HS-27A (cell line): ENCODE measurements around the gene GATAD1.
"Not testable (repeated sequence)": the region's sequence is repeated elsewhere in the genome, so short reads cannot be mapped to it uniquely, and the experiment has no call there.

ENCODE experiments used
- DNase-seq: peaks from one replicate; pipeline ENCODE4 v3.0.0-alpha.2; 2012; ENCODE audit warnings: low read depth, missing footprints

Gene GATAD1

GRCh38 chr7:92436612-92437445, 10.5 kb upstream of the GATAD1 start:
- DNase-seq, result no peak

DNA sequence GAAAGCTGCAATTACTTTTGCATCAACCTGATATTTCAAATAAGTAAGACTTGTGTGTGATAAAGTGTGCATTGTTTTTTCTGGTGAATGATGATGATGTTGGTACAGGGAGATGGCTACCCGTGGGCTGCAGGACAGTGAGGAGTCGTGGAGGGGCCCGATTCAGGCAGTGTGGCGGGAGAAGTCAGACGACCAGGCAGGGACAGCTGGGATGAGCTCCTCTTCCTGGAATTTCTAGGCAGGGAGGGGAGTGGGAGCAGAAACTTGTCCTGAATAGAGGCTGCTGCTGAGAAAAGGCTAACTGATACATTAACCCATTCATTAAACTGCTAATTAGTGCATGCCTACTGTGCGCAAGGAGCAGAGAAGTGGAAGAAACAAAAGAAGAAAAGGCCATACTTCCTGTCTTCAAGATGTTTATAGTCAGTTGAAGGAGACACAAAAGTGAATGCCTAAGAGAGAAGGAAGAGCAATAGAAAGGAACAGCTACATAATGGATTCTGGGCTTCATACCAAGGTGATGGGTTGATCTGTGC, 9.3 kb upstream of the GATAD1 start:
- DNase-seq, result no peak

DNA sequence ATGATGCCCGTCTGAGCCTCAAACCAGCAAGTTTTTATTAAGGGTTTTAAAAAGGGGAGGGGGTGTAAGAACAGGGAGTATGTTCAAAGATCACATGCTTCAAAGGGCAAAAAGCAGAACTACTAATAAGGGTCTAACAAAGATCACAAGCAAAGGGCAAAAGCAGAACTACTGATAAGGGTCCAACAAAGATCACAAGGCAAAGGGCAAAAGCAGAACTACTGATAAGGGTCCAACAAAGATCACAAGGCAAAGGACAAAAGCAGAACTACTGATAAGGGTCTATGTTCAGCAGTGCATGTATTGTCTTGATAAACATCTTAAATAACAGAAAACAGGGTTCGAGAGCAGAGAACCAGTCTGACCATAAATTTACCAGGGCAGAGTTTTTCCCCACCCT, 4.6 kb upstream of the GATAD1 start:
- DNase-seq, result not testable (repeated sequence)

DNA sequence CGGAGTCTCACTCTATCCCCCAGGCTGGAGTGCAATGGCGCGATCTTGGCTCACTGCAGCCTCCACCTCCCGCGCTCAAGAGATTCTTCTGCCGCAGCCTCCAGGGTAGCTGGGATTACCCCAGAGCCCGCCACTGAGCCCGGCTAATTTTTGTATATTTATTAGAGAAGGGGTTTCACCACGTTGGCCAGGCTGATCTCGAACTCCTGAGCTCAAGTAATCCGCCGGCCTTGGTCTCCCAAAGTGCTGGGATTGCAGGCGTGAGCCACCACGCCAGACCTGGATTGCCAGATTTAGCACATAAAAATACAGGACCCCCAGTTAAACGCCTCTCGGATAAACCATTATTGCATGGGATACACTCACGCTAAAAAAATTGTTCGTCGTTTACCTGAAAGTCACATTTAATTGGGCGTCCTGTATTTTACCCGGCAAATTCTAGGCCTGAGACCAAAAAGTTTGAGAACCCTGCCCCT, 375 bp upstream of the GATAD1 start:
- DNase-seq, result no peak

GRCh38 chr7:92448205-92448747, 994 bp downstream of the GATAD1 start:
- peak; percentile 4 for DNase-seq

DNA sequence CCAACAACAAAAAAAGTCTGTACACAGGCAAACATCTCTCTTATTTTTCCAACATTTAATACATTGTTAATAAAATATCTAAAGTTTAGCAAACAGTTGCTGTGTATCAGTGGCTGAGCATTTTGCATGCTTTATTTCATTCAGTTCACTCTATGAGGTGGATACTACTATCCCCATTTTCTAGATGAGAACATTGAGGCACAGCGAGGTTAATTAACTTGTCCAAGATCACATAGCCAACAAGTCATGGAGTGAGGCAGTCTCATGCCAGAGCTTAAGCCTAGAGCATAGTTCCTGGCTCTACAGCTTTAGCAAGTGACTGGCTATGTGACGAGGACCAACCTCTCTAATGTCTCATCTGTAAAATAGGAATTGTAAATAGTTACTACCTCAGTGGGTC, 4.4 kb downstream of the GATAD1 start:
- no peak for DNase-seq

DNA sequence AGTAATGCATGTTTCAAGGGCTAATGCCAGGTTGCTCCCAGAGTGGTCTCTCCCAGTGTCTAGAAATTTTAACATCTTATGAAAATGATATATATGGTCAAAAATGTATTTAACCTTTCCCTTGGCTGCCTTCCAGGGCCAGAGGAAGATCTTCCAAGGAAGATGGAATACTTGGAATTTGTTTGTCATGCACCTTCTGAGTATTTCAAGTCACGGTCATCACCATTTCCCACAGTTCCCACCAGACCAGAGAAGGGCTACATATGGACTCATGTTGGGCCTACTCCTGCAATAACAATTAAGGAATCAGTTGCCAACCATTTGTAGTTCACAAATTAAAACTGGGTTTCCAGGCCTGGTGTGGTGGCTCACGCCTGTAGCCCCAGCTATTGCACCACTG, 9.0 kb downstream of the GATAD1 start:
- DNase-seq, result no peak

- DNase-seq, result no peak
These were observed 12.8 kb downstream of the GATAD1 start for GRCh38 chr7:92460109-92460508.

DNA sequence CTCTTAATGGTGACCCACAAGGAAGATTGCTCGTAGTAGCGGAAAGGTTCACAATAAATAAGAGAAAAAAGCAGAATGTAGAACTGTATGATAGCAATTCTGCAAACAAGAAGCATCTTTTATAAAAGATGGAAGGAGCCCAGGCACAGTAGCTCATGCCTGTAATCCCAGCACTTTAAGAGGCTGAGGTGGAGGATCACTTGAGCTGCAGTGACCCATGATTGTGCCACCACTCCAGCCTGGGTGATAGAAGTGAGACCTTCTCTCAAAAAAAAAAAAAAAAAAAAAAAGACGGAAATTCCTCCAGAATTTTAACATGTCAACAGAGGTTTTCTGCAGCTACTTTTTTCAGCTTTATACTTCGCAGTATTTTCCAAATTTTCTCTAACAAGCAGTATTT, 13.2 kb downstream of the GATAD1 start:
- DNase-seq, result no peak

DNA sequence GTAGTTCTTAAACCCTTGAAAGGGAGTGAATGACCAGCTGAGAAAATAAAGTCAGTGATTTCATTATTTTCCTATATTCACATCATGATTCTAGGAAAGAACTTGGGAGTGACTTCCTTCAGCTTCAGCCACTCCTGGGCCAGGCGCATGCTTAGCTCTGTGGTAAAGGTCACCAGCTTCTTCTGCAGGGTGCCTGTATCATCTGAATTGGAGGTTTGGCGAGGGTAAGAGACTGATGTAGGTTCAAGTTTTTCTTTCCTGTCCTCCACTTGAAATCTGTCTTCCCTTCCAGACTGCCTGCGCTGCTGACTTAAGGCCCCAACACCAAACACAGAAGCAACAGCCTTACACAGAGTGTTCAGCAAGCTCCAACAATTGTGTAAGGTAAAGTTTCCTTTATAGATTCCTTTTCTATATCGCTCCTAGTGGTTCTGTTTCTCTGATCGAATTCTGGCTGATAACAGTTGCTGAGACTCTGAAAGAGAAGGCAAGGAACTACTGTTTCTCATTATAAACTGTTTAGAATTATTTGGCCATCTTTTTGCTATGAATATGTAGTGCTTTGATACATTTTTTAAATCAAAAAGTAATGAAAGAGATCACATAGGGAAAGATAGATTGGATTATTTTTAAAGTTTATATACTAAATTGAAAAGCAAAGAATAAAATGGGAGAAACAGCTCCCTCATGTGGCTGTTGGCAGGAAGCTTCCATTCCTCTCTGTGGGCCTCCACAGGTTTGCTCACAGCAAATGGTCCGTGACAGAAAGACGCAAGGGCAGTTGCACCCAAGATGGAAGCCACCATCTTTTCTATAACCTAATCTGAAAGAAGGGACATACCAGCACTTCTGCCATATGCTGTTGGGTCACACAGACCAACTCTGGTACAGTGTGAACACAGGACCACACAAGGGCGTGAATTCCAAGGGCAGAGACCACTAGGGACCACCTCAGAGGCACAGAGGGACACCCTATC, 14.0 kb downstream of the GATAD1 start:
- DNase-seq, result no peak

- no peak for DNase-seq
These were observed 15.3 kb downstream of the GATAD1 start for GRCh38 chr7:92462560-92462959.

GRCh38 chr7:92464515-92464914, 17.2 kb downstream of the GATAD1 start:
- no peak for DNase-seq

GRCh38 chr7:92466682-92467081, 19.4 kb downstream of the GATAD1 start:
- no peak for DNase-seq

GRCh38 chr7:92468589-92468988, 21.3 kb downstream of the GATAD1 start:
- DNase-seq, result not testable (repeated sequence)

DNA sequence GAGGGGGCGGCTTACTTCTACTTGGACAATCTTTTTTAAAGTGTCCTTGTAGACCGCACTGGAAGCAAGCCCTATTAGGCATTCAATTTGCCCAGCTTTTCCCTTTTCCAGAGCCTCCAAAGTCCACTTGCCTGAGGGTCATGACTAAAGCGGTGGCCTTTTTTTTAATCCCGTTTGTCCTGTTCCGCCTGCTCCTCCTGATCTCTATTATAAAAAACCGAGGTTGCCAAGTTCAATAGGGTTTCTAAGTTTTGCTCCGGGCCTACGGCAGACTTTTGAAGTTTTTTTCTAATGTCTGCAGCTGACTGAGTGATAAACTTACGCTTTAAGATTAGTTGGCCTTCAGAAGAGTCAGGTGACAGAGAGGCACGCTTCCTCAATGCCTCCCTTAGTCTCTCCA, 26.7 kb downstream of the GATAD1 start:
- not testable (repeated sequence) for DNase-seq

- DNase-seq, result not testable (repeated sequence)
These were observed 28.0 kb downstream of the GATAD1 start for GRCh38 chr7:92475261-92475770.

GRCh38 chr7:92475851-92476590, 28.7 kb downstream of the GATAD1 start:
- not testable (repeated sequence) for DNase-seq

- DNase-seq, result not testable (repeated sequence)
These were observed 30.4 kb downstream of the GATAD1 start, which contains the start of gene ERVW-1 for GRCh38 chr7:92477681-92478080. TSS of gene ERVW-1 (minus strand) at chr7:92477946. CDS start at chr7:92470381, 7,565 bp downstream.

DNA sequence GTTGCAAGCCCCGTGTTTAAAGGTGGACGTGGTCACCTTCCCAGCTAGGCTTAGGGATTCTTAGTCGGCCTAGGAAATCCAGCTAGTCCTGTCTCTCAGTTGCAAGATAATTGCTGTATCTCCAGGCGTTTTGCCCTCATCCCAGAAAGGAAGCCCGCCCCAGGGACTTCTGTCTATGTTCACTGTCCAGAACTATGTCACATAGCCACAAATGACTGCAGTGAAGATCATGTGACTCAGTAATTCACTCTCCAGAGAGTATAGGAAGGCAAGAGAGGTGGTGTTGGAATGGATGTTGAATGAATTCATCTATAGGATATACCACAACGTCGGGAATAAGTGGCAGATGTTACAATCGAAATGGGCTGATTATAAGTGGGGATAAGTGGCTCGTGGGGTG, 30.8 kb downstream of the GATAD1 start:
- no peak for DNase-seq

DNA sequence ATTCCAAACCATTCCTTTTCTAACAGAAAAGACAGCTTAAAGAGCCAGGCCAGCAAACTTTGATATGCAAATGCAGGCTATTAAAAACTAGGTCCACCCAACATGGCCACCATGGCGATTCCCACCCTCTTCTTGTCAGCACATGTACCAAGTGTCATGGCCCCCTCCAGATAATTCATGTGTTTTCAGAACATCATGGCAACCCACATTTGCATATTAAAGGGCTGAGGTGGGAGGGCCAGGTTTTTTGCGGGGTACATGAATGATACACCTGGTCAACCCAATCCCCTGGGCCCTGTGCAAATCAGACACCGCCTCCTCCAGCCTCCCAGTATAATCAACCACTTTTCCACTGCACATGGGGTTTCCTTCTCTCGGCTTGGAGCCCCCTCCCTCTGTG, 31.4 kb downstream of the GATAD1 start:
- DNase-seq, result no peak

GRCh38 chr7:92479146-92479545, 31.9 kb downstream of the GATAD1 start:
- not testable (repeated sequence) for DNase-seq
